SU-DHL-6 (cell line): ENCODE data around the gene OSBPL10.

Experiments
- H2AFZ ChIP-seq: fragments of 200-600 bp; sonication (generic); 2 replicates; pipeline ENCODE4 v1.6.1; 2014; ENCODE audit warnings: low read depth, mild to moderate bottlenecking, moderate library complexity, mixed read lengths, antibody characterized with exemption, low read length; ENCODE audit not compliant: severe bottlenecking
- H3F3A ChIP-seq: fragments of 200-600 bp; shearing (Covaris generic); 2 replicates; pipeline ENCODE4 v1.6.0; 2016; ENCODE audit warnings: antibody characterized with exemption, mild to moderate bottlenecking; ENCODE audit not compliant: insufficient read depth
- H3K27ac ChIP-seq: fragments of 200-600 bp; sonication (generic); 2 replicates; pipeline ENCODE4 v1.5.1; 2016; ENCODE audit warnings: low read depth, mild to moderate bottlenecking, low read length, moderate library complexity, mixed read lengths
- H3K27me3 ChIP-seq: fragments of 200-600 bp; sonication (generic), shearing (Covaris generic); 2 replicates; pipeline ENCODE4 v1.6.0; 2014; ENCODE audit warnings: mild to moderate bottlenecking, low read length
- H3K36me3 ChIP-seq: fragments of 200-600 bp; sonication (generic); 2 replicates; pipeline ENCODE4 v1.6.1; 2014; ENCODE audit warnings: mild to moderate bottlenecking, low read length, mixed read lengths
- H3K4me2 ChIP-seq: fragments of 300-600, 200-600 bp; shearing (Covaris generic), sonication (generic); 2 replicates; pipeline ENCODE4 v1.6.0; 2014; ENCODE audit warnings: low read length, low read depth, mild to moderate bottlenecking; ENCODE audit not compliant: poor library complexity, severe bottlenecking
- H3K4me3 ChIP-seq: fragments of 200-600 bp; sonication (generic); 2 replicates; pipeline ENCODE4 v1.5.1; 2014; ENCODE audit warnings: antibody characterized with exemption, low read length, mild to moderate bottlenecking, mixed read lengths; ENCODE audit not compliant: insufficient read depth, poor library complexity, severe bottlenecking
- H3K79me2 ChIP-seq: fragments of 200-600 bp; sonication (generic); 2 replicates; pipeline ENCODE4 v1.6.1; 2014; ENCODE audit warnings: mild to moderate bottlenecking, low read length, moderate library complexity; ENCODE audit not compliant: insufficient read depth
- H3K9ac ChIP-seq: fragments of 200-600 bp; sonication (generic); 2 replicates; pipeline ENCODE4 v1.7.0; 2014; ENCODE audit warnings: mild to moderate bottlenecking, low read length
- H3K9me2 ChIP-seq: fragments of 200-600 bp; sonication (generic); replicated peaks from 2 replicates; pipeline ENCODE4 v1.6.1; 2014; ENCODE audit warnings: low read length; ENCODE audit not compliant: insufficient read depth
- H3K9me3 ChIP-seq: fragments of 200-600 bp; sonication (generic); 2 replicates; pipeline ENCODE4 v1.6.1; 2014; ENCODE audit warnings: low read length, mixed read lengths; ENCODE audit not compliant: insufficient read depth
- H4K20me1 ChIP-seq: fragments of 200-600 bp; sonication (generic); 2 replicates; pipeline ENCODE4 v1.6.1; 2014; ENCODE audit warnings: low read depth, mild to moderate bottlenecking, antibody characterized with exemption, low read length, moderate library complexity, mixed read lengths
- CTCF ChIP-seq: fragments of 200-600 bp; sonication (generic); IDR thresholded peaks from one replicate; pipeline ENCODE4 v1.5.1; 2017; ENCODE audit warnings: antibody characterized with exemption, mild to moderate bottlenecking, low read length, moderate library complexity; ENCODE audit not compliant: insufficient read depth, poor library complexity, severe bottlenecking
- EZH2phosphoT487 ChIP-seq: fragments of 200-600 bp; sonication (generic), shearing (Covaris generic); conservative IDR thresholded peaks from 2 replicates; pipeline ENCODE4 v1.6.1; 2018; ENCODE audit warnings: mild to moderate bottlenecking, antibody characterized with exemption, low read length, moderate library complexity, mixed read lengths

The OSBPL10 gene

GRCh38 chr3:31766669-31767068, 214.4 kb downstream of the OSBPL10 start:
- H3K9me3 ChIP-seq = no peaks in the 10 kb centered on the region
- no peak overlapping the region for H3K4me3 ChIP-seq
- H3K79me2 ChIP-seq = peaks cover 93% of the 10 kb centered on the region
- no peak overlapping the region for H3K9ac ChIP-seq
- TF ChIP-seq EZH2phosphoT487 = no peak
- TF ChIP-seq CTCF = no peak
- no peak overlapping the region for H3K4me2 ChIP-seq
- no peaks in the 10 kb centered on the region; the same call in 1 of the 2 replicates for H3K36me3 ChIP-seq
- H2AFZ ChIP-seq = no peak overlapping the region
- no peaks in the 10 kb centered on the region for H3K9me2 ChIP-seq
- no peaks in the 10 kb centered on the region for H3F3A ChIP-seq
- H3K27ac ChIP-seq = no peak overlapping the region
- no peaks in the 10 kb centered on the region for H4K20me1 ChIP-seq
- no peaks in the 10 kb centered on the region for H3K27me3 ChIP-seq

- Histone ChIP-seq H2AFZ (no peak overlapping the region), H3K27me3 (no peaks in the 10 kb centered on the region), H3K79me2 (peaks cover 90% of the 10 kb centered on the region), H3F3A (no peaks in the 10 kb centered on the region), H4K20me1 (0 out of 2 replicates have a peak, but pooled peaks cover under 1% of the 10 kb centered on the region), H3K4me2 (no peak overlapping the region), H3K27ac (no peak overlapping the region), H3K9me2 (no peaks in the 10 kb centered on the region), H3K36me3 (no peaks in the 10 kb centered on the region; the same call in 1 of the 2 replicates), H3K9ac (no peak overlapping the region), H3K9me3 (no peaks in the 10 kb centered on the region), H3K4me3 (no peak overlapping the region)
- TF ChIP-seq EZH2phosphoT487 = no peak
- TF ChIP-seq CTCF = no peak
Measured at GRCh38 chr3:31765871-31766270, 215.2 kb downstream of the OSBPL10 start.

GRCh38 chr3:31763731-31764130, 217.3 kb downstream of the OSBPL10 start:
- Histone ChIP-seq H3K9me3 (no peaks in the 10 kb centered on the region), H3K9ac (no peak overlapping the region), H3K79me2 (peaks cover 89% of the 10 kb centered on the region), H4K20me1 (0 out of 2 replicates have a peak, but pooled peaks cover 7% of the 10 kb centered on the region), H3K9me2 (no peaks in the 10 kb centered on the region), H3K4me3 (no peak overlapping the region), H3K27me3 (no peaks in the 10 kb centered on the region), H3K4me2 (no peak overlapping the region), H3K27ac (no peak overlapping the region), H2AFZ (no peak overlapping the region), H3F3A (no peaks in the 10 kb centered on the region), H3K36me3 (no peaks in the 10 kb centered on the region; the same call in 1 of the 2 replicates)
- TF ChIP-seq EZH2phosphoT487 (no peak), CTCF (no peak)
